GM21367 (cell line): ENCODE results near the gene TMEM82.

Experiments used
- ATAC-seq: cut with Tn5 transposase; IDR thresholded peaks from one replicate; pipeline ENCODE4 v1.9.1; 2021; ENCODE audit not compliant: unreplicated experiment

Gene TMEM82

DNA sequence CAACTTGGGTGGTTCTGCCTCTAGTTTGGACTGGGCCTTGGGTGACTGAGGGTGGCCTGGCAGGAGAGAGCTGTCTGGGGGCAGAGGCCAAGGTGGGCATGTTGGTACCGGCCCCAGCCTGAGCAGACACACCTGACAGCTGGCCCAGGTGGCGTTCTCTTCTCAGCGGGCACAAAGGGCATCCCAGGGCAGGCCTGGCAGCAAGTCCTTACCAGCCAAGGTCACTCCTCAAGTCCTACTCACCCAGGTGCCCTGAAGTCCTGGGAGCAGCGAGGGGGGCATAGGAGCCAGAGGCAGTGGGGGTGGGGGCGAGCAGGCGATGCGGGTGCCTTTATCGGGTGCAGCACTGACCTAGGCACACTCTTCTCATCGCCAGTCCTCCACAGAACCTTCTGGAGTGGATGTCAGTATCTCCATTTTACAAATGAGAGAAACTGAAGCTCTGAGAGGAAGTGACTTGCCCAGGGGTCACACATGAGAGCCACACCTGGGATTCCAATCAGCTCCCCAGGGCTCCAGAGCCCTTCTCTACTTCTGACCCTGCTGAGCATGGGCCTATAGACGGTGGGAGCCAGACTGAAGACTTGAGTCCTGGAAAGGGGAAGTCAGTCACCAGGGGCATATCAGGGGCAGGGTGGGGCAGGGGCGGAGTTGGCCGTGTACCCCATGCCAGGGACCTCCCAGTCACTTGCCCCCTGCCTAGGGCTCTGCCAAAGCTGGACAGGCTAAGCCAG is 6.8 kb upstream of the TMEM82 start:
- ATAC-seq, result no peak

DNA sequence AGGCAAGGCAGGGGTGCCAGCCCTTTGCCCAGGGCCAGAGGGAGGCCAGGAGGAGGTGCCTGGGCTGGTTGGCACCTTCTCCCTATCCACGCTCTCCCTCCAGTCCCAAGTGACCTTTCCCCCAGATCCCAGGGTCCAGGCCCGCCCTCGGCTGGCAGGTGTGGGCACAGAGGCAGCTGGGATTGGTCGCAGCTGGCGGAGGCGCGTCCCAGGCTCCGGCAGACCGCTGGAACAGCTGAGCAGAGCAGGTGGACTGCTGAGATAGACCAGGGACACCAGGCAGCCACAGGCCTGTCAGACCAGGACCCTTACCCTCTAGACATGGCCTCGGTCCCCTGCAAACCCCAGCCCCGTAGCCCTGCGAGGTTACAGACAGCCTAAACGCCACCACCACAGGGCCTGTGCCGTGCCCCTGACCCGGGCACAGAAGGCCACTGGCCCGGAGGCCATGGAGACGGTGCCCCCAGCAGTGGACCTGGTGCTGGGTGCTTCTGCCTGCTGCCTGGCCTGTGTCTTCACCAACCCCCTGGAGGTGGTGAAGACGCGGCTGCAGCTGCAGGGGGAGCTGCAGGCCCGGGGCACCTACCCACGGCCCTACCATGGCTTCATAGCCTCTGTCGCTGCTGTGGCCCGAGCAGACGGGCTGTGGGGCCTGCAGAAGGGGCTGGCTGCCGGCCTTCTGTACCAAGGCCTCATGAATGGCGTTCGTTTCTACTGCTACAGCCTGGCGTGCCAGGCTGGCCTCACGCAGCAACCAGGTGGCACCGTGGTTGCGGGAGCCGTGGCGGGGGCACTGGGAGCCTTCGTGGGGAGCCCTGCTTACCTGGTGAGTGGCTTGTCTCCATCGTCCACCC is 6.0 kb upstream of the TMEM82 start, which contains the start of gene SLC25A34:
TSS of gene SLC25A34 (plus strand) at position 221 of the 854 bp plus-strand sequence. CDS start at position 449, 228 bp downstream.
- no peak for ATAC-seq

GRCh38 chr1:15736892-15737261 is 5.4 kb upstream of the TMEM82 start:
- ATAC-seq, result no peak

GRCh38 chr1:15737324-15738319 is 4.7 kb upstream of the TMEM82 start:
- no peak for ATAC-seq

- ATAC-seq, result no peak
These were observed 3.7 kb upstream of the TMEM82 start for GRCh38 chr1:15738416-15739113.

DNA sequence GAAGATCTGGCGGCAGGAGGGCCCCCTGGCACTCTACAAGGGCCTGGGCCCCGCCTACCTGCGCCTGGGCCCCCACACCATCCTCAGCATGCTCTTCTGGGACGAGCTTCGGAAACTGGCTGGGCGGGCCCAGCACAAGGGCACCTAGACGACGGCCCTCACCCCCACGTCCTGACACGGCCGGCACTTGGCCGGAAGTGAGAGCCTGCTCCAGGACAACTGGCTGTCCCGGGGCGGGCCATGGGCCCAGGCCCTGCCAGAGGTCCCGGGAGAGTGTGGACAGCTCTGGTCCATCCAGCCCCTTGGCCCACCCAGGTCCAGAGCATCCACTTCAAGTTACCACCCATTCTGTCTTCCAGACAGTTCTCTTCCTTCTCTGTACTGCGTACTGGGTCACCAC is 3.0 kb upstream of the TMEM82 start:
- no peak for ATAC-seq

DNA sequence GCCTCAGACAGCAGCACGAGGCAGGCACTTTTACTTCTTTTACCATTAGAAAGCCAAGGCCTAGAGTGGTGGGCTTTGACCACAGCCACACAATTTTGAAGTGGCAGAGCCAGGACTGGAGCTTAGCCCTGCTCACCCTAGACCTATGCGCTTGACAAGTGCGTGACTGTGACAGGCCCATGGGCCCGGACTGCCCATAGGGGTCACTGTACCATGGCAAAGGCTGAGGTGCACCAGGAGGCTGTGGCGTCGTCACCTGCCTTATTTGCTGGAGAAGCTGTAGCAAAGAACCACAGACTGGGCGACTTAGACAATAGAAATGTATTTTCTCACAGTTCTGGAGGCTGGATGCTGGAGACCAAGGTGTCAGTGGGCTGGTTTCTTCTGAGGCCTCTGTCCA is 2.6 kb upstream of the TMEM82 start:
- no peak for ATAC-seq

DNA sequence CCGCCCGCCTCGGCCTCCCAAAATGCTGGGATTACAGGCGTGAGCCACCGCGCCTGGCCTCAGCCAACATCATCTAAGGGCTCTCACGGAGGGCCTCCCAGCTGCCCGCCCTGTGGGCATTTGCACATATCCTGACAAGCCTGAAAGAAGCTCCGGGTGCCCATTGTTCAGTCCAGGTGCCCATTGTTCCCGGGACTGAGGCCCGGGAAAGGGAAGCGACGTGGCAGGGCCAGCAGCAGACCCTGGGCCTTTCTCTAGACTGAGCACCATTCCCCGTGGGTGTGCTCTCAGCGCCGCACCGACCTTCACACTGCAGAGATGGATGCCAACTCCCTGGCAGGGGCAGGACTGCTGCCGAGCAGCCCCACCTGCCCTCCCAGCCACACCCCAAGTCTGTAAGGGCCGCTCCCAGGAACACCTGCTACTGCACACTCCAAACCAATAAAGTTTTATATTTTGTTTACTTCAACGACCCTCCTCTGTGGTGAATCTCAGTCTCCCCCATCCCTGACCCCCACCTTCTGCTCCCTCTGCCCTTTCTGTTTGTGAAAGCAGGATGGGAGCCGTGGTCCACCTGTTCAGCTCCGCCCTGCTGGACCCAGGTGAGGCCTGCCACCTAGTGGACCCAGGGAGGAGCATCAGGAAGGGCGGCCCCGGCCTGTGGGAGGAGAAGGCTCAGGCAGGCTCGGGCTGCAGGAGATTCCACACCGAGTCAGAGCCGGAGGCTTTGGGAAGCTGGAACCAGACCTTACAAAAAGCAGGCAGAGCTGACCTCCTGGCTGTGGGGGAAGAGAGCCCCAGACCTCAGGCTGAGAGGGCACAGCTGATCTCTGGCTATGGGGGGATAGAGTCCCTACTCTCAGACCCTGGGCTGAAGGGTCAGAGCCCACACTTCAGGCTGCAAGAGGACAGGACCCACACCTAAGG is 1.1 kb upstream of the TMEM82 start:
- ATAC-seq, result no peak

GRCh38 chr1:15744122-15744679 is 1.9 kb downstream of the TMEM82 start:
- ATAC-seq, result no peak

GRCh38 chr1:15747378-15747777 is 5.1 kb downstream of the TMEM82 start:
- no peak for ATAC-seq

DNA sequence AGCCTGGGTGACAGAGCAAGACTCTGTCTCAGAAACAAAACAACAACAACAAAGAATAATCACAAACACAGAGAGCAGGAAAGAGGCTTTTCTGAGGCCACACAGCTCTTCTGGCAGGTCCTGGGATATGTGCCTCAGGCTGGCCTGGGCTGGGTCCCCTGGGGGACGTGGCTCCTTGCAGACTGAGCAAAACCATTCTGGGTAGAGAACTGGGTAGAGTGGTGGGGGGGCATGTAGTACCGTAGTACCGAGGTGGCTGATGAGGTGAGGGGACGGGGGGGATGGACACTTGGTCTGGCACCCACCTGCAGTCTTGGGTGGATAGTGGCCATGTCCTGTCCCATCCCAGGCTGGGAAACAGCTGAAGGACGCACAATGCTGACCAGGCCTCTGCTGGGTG is 6.0 kb downstream of the TMEM82 start:
- no peak for ATAC-seq

DNA sequence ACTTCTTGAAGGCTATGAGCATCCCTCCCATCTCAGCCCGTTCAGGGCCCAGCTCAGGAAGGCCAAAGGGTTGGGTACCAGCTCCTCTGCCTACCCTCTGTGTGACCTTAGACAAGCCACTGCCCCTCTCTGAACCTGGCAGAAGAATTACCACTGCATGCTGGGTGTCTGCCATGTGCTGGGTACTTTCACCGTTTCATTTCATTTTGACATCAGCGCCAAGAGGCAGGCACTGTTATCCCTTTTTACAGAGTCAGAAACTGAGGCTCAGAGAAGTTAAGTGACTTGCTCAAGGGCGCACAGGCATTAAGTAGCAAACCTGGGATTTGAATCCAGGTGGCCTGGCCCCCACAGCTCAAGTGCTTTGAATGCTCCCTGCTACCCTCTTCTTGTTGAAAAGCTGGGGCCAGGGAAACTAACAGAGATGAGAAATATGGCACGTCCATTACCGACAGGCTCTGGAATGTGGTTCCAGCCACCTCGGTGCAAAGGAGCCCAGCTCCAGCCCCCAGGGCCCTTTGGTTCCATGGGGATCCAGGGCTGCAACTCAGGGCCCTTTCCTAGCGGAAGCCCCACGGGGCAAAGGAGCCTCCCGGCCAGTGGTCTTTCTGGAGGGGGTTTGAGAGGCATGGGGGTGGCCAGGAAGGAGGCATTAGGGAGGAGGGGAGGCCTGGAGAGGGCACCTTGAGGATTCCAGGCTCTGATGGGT is 6.5 kb downstream of the TMEM82 start:
- ATAC-seq, result no peak

DNA sequence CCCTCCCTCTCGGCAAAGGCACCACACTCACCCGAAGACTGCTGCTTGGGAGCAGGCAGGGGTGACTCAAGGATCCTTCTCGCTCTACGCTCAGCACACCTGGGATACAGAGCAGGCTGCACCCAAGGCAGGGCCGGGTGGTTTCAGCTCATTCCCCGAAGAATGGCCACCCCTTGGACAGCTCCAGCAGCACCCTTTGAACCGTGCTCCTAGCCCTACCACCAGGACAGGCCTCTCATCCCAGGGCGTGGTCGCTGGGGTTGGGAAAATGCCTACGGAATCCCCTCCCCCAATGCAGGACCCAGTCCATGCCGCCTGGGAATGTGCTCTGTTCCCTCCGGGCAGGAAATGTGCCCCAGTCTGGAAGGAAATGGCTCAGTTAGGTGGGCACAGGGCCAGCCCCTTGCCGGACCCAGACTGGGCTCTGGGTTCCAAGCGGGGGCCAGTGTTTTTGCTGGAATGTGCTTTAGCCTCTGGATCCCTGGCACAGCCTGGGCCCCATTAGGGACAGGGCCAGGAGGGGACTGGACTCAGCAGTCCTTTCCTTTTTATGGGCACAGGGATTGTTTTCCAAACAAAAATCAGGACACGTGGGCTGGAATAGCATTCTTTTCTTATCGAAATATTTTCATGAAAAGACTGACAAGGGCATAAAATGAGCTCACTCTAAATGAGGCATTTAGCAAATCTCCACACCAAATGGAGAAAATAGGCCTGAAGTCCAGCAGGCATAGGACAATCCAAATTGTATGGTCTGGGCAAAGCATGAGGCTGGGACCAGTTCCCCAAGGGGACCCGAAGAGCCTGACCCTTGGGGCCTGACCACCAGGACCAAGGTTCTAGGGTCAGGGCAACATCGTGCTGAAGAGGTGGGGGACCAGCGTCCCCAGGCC is 7.3 kb downstream of the TMEM82 start:
- no peak for ATAC-seq

DNA sequence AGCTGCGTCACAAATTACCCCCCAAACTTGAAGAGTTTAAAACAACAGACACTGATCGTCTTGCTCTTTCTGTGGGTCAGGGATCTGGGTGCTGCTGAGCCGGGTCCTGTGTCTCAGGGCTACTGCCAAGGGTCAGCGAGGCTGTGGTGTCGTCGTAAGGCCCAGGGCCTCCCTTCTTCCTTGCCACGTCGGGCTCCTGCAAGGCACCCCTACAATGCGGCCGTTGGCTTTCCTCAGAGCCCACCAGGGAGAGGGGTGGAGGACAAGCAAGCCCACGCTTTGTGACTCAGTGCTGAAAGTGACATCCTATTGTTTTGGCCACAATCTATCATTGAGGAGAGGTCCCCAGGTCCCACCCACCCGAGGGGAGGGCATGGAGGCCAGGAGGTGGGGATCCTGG is 8.6 kb downstream of the TMEM82 start:
- no peak for ATAC-seq

GRCh38 chr1:15751717-15752116 is 9.4 kb downstream of the TMEM82 start:
- ATAC-seq, result no peak

- no peak for ATAC-seq
These were observed 11.5 kb downstream of the TMEM82 start for GRCh38 chr1:15753776-15754175.

DNA sequence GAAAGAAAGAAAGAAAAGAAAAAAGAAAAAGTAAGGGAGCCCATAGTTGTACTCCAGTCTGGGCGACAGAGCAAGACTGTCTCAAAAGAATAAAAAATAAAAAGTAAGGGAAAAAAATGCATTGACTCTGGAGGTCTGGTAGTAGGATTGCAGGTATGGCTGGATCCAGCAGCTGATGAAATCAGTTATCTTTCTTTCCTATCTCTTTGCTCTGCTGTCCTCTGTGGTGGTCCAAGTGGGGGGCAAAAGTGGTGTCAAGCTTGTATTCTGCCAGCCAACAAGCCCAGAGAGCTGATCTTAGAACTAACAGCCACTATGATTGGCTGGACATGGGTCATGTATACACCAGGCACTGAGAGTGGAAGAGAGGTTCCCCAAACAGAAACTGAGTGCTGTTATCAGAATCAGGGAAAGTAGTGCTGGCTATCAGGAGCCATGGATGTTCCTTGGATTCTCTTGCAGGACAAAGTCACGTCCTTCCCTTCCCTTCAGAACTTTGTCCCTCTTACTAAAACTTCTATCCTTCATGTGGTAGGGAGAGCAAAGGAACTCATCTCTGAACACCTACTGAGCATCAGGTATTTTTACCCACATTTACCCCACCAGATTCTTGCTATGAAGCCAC is 12.8 kb downstream of the TMEM82 start:
- ATAC-seq, result no peak
